BE2C (cell line): Measurements from ENCODE around the gene CTSW.

Source experiments
- DNase-seq: peaks from one replicate; pipeline ENCODE4 v3.0.0-alpha.2; 2020
- H3K27me3 ChIP-seq: fragments of 250-450 bp; sonication (Bioruptor Pico); 2 replicates; pipeline ENCODE4 v1.5.1; 2020; ENCODE audit warnings: mild to moderate bottlenecking
- H3K36me3 ChIP-seq: fragments of 250-450 bp; sonication (Bioruptor Pico); 2 replicates; pipeline ENCODE4 v1.5.1; 2020; ENCODE audit warnings: mild to moderate bottlenecking
- H3K4me1 ChIP-seq: fragments of 250-450 bp; sonication (Bioruptor Pico); 2 replicates; pipeline ENCODE4 v1.5.1; 2020
- H3K4me3 ChIP-seq: 2 replicates; pipeline ENCODE4 v1.5.1; 2011; ENCODE audit warnings: low read depth, low read length
- H3K9me3 ChIP-seq: fragments of 250-450 bp; sonication (Bioruptor Pico); 2 replicates; pipeline ENCODE4 v1.5.1; 2020
- CTCF ChIP-seq: IDR thresholded peaks from 2 replicates; pipeline ENCODE4 v1.5.1; 2012; ENCODE audit warnings: mild to moderate bottlenecking, low read depth, low read length

The CTSW gene

GRCh38 chr11:65861533-65862183 lies 18.0 kb upstream of the CTSW start:
- Histone ChIP-seq H3K4me1 (no peaks in the 10 kb centered on the region), H3K4me3 (peak overlapping the region; percentile 99), H3K9me3 (no peaks in the 10 kb centered on the region), H3K27me3 (no peaks in the 10 kb centered on the region), H3K36me3 (peaks cover 46% of the 10 kb centered on the region)
- TF ChIP-seq CTCF = no peak
- no peak for DNase-seq

DNA sequence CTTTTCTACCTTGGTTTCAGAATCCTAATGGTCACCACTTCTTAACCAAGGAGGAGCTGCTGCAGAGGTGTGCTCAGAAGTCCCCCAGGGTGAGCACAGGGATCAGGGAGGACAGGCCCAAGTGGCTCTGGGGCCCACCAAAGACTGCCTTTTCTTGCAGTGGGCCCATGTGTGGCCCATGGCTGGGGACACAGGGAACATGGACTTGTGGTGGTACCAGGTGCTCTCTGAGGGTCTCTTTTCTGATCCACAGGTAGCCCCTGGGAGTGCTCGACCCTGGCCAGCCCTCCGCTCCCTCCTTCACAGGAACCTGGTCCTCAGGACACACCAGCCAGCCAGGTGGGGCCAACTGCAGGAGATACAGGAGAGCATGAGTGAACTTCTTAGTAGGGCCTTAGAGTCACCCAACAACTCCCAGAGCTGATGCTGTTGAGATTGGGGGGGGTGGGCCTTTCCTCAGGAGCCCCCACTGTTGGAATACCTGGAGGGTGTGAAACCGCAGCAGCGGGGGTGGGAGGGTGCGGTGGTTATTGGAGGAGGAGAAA lies 17.4 kb upstream of the CTSW start:
- no peak overlapping the region for H3K4me3 ChIP-seq
- DNase-seq = no peak
- peaks cover 40% of the 10 kb centered on the region for H3K36me3 ChIP-seq
- H3K9me3 ChIP-seq = no peaks in the 10 kb centered on the region
- no peaks in the 10 kb centered on the region for H3K27me3 ChIP-seq
- no peak for TF ChIP-seq CTCF
- no peaks in the 10 kb centered on the region for H3K4me1 ChIP-seq

DNA sequence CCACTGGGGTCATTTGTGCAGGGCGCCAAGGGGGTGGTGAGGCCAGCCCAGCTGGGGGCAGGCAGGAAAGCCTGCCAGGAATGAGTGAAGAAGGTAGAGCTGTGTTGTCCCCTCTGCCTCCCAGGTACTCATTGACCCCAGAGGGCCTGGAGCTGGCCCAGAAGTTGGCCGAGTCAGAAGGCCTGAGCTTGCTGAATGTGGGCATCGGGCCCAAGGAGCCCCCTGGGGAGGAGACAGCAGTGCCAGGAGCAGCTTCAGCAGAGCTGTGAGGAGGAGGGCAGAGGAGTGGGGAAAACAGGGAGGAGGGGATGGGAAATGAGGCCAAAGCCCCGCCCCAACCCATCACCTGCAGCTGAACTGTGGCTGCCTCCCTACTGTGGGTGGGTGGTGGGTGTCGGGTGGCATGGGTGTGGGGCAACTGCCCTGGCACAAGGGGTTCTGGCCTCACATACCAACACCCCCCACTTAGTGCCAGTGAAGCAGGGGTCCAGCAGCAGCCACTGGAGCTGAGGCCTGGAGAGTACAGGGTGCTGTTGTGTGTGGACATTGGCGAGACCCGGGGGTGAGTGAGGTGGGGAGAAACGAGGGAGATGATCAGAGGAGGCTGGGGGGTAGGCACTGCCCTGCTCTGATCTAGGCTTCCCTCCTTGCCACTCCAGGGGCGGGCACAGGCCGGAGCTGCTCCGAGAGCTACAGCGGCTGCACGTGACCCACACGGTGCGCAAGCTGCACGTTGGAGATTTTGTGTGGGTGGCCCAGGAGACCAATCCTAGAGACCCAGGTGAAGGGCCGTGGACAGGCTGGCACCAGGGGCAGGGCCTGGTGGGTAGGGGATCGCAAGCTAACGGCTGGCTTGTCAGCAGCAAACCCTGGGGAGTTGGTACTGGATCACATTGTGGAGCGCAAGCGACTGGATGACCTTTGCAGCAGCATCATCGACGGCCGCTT lies 16.4 kb upstream of the CTSW start:
- no peak for TF ChIP-seq CTCF
- Histone ChIP-seq H3K4me1 (no peaks in the 10 kb centered on the region; the same call in 1 of the 2 replicates), H3K4me3 (no peak overlapping the region), H3K27me3 (no peaks in the 10 kb centered on the region), H3K9me3 (no peaks in the 10 kb centered on the region), H3K36me3 (peaks cover 38% of the 10 kb centered on the region)
- no peak for DNase-seq

- Histone ChIP-seq H3K4me3 (no peak overlapping the region), H3K4me1 (no peaks in the 10 kb centered on the region; the same call in 1 of the 2 replicates), H3K9me3 (no peaks in the 10 kb centered on the region), H3K36me3 (peaks cover 38% of the 10 kb centered on the region), H3K27me3 (no peaks in the 10 kb centered on the region)
- DNase-seq = no peak
- TF ChIP-seq CTCF = no peak
Measured at GRCh38 chr11:65863889-65864705, 15.5 kb upstream of the CTSW start.

DNA sequence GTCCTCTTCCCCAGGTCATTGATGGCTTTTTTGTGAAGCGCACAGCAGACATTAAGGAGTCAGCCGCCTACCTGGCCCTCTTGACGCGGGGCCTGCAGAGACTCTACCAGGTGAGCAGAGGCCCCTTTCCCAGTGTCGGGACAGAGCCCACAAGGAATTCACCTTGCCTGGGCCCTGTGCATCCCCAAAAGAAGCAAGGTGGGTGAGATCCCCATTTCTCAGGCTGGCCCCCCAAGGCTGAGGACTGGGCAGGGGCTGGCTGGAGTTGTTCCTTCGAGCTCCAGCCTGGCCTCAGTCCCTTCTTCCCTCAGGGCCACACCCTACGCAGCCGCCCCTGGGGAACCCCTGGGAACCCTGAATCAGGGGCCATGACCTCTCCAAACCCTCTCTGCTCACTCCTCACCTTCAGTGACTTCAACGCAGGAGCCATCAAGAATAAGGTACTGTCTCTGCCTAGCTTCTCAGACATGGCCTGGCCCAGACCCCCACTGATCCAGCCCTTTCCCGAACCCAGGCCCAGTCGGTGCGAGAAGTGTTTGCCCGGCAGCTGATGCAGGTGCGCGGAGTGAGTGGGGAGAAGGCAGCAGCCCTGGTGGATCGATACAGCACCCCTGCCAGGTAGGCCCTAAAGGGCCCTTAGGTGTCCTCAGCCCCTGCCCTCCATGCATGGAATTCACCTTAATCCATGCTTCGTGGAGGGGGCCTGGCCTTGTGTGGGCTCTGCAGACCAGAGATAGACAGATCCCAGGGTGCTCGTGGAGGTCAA lies 14.7 kb upstream of the CTSW start:
- Histone ChIP-seq H3K4me3 (no peak overlapping the region), H3K36me3 (peaks cover 38% of the 10 kb centered on the region), H3K9me3 (no peaks in the 10 kb centered on the region), H3K4me1 (no peaks in the 10 kb centered on the region; the same call in 1 of the 2 replicates), H3K27me3 (no peaks in the 10 kb centered on the region)
- DNase-seq = no peak
- TF ChIP-seq CTCF = no peak
